Measurements from ENCODE around the gene CLCN1. TPM values are rescaled to one million over a fixed set of nuclear protein-coding genes. Genes with fewer than 3 reads are reported as not detected.

Gene CLCN1
- not detected for polyA plus RNA-seq (2013, experiment 1 of 2)
- polyA plus RNA-seq (2013, experiment 2 of 2), result not detected

DNA sequence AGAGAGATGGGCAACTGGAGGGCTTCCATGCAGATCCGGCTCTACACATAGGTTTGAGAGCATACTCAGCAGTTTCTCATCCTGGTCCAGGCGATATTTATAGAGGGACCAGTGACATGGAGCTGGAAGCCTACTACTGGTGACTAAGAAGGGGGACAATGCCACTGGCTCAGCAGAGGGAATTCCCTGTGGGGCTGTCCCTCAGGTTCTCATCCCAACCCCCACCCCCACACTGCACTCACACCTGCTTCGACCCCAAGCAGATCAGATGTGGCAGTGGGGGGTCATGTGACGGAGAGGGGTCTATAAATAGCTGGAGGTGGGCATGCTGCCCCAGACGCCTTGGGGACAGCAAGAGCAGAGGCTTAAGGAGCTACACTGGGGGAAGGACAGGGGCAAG, at the start of gene CLCN1:
Gene CLCN1, plus strand, starts transcription at position 336 of the 400 bp plus-strand sequence. CDS start 102 bp downstream, outside the sequence.
- Histone ChIP-seq H3K9me3 (ENCODE audit: control insufficient read depth, low read length) (no peaks in the 10 kb centered on the region), H3K4me1 (ENCODE audit: control insufficient read depth, insufficient read depth, low read length, poor library complexity, severe bottlenecking) (no peaks in the 10 kb centered on the region), H3K36me3 (ENCODE audit: control insufficient read depth, insufficient read depth, low read length) (peaks cover 3% of the 10 kb centered on the region), H3K27ac (ENCODE audit: low read depth, low read length, severe bottlenecking) (no peak within 1 kb of the TSS), H3K4me3 (ENCODE audit: extremely low read depth, insufficient read depth, low read length, poor library complexity, severe bottlenecking) (no peak within 1 kb of the TSS)
- WGBS, 2 experiments (ENCODE audit: insufficient coverage in 2 of 2), result 86% methylated on average over 4 of the region's 5 CpGs

DNA sequence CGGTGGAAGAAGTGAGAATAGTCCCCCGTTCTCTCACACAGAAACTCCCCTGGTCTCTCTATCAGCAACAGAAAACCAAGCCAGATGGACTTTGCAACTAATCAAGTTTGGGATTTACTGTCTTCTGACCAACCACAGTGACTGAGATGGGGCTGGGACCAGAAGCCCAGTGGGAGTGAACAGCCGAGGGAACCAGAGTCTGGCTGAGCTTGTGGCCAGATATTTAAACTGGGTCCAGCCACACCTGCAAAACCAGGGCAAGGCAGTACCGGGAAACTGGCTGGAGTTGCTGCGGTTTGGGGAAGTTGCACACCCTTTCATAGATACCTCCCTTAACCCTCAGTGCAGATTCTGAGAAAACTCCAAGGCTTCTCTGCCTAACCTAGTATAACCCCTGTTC, 46.7 kb upstream of the CLCN1 start:
- H3K36me3 ChIP-seq (ENCODE audit: control insufficient read depth, insufficient read depth, low read length), result peaks cover 39% of the 10 kb centered on the region
- H3K27ac ChIP-seq (ENCODE audit: low read depth, low read length, severe bottlenecking), result no peak overlapping the region
- H3K4me3 ChIP-seq (ENCODE audit: extremely low read depth, insufficient read depth, low read length, poor library complexity, severe bottlenecking), result no peak overlapping the region
- H3K9me3 ChIP-seq (ENCODE audit: control insufficient read depth, low read length), result no peaks in the 10 kb centered on the region
- 84 to 95% methylated on average over 4 to 5 of the region's 5 CpGs for WGBS, 2 experiments (ENCODE audit: insufficient coverage in 2 of 2)
- no peaks in the 10 kb centered on the region for H3K4me1 ChIP-seq (ENCODE audit: control insufficient read depth, insufficient read depth, low read length, poor library complexity, severe bottlenecking)

GRCh38 chr7:143271240-143271639, 44.7 kb upstream of the CLCN1 start:
- H3K9me3 ChIP-seq (ENCODE audit: control insufficient read depth, low read length), result no peaks in the 10 kb centered on the region
- 100% methylated on average over 1 of the region's 1 CpG for WGBS, 2 experiments (ENCODE audit: insufficient coverage in 2 of 2)

DNA sequence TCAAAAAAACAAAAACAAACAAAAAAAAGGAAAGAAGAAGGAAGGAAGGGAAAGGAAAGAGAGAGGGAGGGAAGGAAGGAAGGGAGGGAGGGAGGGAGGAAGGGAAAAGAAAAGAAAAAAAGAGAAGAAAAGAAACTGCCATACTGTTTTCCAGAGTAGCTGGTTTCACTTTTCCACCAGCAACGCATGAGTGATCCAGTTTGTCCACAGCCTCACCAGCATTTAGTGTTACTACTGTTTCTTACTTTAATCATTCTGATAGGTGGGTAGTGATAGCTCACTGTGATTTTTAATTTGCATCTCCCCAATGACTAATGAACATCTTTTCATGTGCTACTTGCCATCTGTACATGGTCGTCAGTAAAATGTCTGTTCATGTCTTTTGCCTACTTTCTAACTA, 43.0 kb upstream of the CLCN1 start:
- Histone ChIP-seq H3K9me3 (ENCODE audit: control insufficient read depth, low read length) (no peaks in the 10 kb centered on the region), H3K4me3 (ENCODE audit: extremely low read depth, insufficient read depth, low read length, poor library complexity, severe bottlenecking) (no peak overlapping the region), H3K36me3 (ENCODE audit: control insufficient read depth, insufficient read depth, low read length) (peaks cover 20% of the 10 kb centered on the region), H3K27ac (ENCODE audit: low read depth, low read length, severe bottlenecking) (no peak overlapping the region), H3K4me1 (ENCODE audit: control insufficient read depth, insufficient read depth, low read length, poor library complexity, severe bottlenecking) (no peaks in the 10 kb centered on the region)
- no CpG with 5 or more reads among the region's 2 CpGs for WGBS, 2 experiments (ENCODE audit: insufficient coverage in 2 of 2)

More at GRCh38 chr7:143271240-143271639, 44.7 kb upstream of the CLCN1 start:
- peaks cover 31% of the 10 kb centered on the region for H3K36me3 ChIP-seq (ENCODE audit: control insufficient read depth, insufficient read depth, low read length)
- H3K4me1 ChIP-seq (ENCODE audit: control insufficient read depth, insufficient read depth, low read length, poor library complexity, severe bottlenecking), result no peaks in the 10 kb centered on the region
- H3K27ac ChIP-seq (ENCODE audit: low read depth, low read length, severe bottlenecking), result no peak overlapping the region
- no peak overlapping the region for H3K4me3 ChIP-seq (ENCODE audit: extremely low read depth, insufficient read depth, low read length, poor library complexity, severe bottlenecking)

GRCh38 chr7:143279186-143280098, 36.5 kb upstream of the CLCN1 start:
- Histone ChIP-seq H3K36me3 (ENCODE audit: control insufficient read depth, insufficient read depth, low read length) (no peaks in the 10 kb centered on the region), H3K27ac (ENCODE audit: low read depth, low read length, severe bottlenecking) (peak overlapping the region; percentile 87), H3K4me1 (ENCODE audit: control insufficient read depth, insufficient read depth, low read length, poor library complexity, severe bottlenecking) (peaks cover 10% of the 10 kb centered on the region), H3K4me3 (ENCODE audit: extremely low read depth, insufficient read depth, low read length, poor library complexity, severe bottlenecking) (no peak overlapping the region), H3K9me3 (ENCODE audit: control insufficient read depth, low read length) (no peaks in the 10 kb centered on the region)
- WGBS, 2 experiments (ENCODE audit: insufficient coverage in 2 of 2), result 69 to 82% methylated on average over 4 to 5 of the region's 8 CpGs

GRCh38 chr7:143280160-143280559, 35.8 kb upstream of the CLCN1 start:
- H3K4me3 ChIP-seq (ENCODE audit: extremely low read depth, insufficient read depth, low read length, poor library complexity, severe bottlenecking), result no peak overlapping the region
- H3K9me3 ChIP-seq (ENCODE audit: control insufficient read depth, low read length), result no peaks in the 10 kb centered on the region
- peaks cover 11% of the 10 kb centered on the region for H3K4me1 ChIP-seq (ENCODE audit: control insufficient read depth, insufficient read depth, low read length, poor library complexity, severe bottlenecking)
- H3K36me3 ChIP-seq (ENCODE audit: control insufficient read depth, insufficient read depth, low read length), result no peaks in the 10 kb centered on the region
- H3K27ac ChIP-seq (ENCODE audit: low read depth, low read length, severe bottlenecking), result peak overlapping the region; percentile 87
- WGBS, 2 experiments (ENCODE audit: insufficient coverage in 2 of 2), result no CpG with 5 or more reads among the region's 1 CpG

- Histone ChIP-seq H3K4me1 (ENCODE audit: control insufficient read depth, insufficient read depth, low read length, poor library complexity, severe bottlenecking) (peaks cover 14% of the 10 kb centered on the region), H3K27ac (ENCODE audit: low read depth, low read length, severe bottlenecking) (no peak overlapping the region), H3K36me3 (ENCODE audit: control insufficient read depth, insufficient read depth, low read length) (no peaks in the 10 kb centered on the region), H3K9me3 (ENCODE audit: control insufficient read depth, low read length) (no peaks in the 10 kb centered on the region), H3K4me3 (ENCODE audit: extremely low read depth, insufficient read depth, low read length, poor library complexity, severe bottlenecking) (no peak overlapping the region)
- 86 to 100% methylated on average over 1 of the region's 2 CpGs for WGBS, 2 experiments (ENCODE audit: insufficient coverage in 2 of 2)
These were observed 35.3 kb upstream of the CLCN1 start for GRCh38 chr7:143280566-143280965.

GRCh38 chr7:143281529-143281928, 34.4 kb upstream of the CLCN1 start:
- H3K36me3 ChIP-seq (ENCODE audit: control insufficient read depth, insufficient read depth, low read length), result no peaks in the 10 kb centered on the region
- no peak overlapping the region for H3K27ac ChIP-seq (ENCODE audit: low read depth, low read length, severe bottlenecking)
- WGBS, 2 experiments (ENCODE audit: insufficient coverage in 2 of 2), result 88 to 97% methylated on average over 2 of the region's 2 CpGs
- H3K4me1 ChIP-seq (ENCODE audit: control insufficient read depth, insufficient read depth, low read length, poor library complexity, severe bottlenecking), result peaks cover 14% of the 10 kb centered on the region
- H3K4me3 ChIP-seq (ENCODE audit: extremely low read depth, insufficient read depth, low read length, poor library complexity, severe bottlenecking), result no peak overlapping the region
- peaks cover 2% of the 10 kb centered on the region for H3K9me3 ChIP-seq (ENCODE audit: control insufficient read depth, low read length)

- H3K9me3 ChIP-seq (ENCODE audit: control insufficient read depth, low read length), result peaks cover 6% of the 10 kb centered on the region
- WGBS, 2 experiments (ENCODE audit: insufficient coverage in 2 of 2), result 93 to 100% methylated on average over 4 to 7 of the region's 8 CpGs
- H3K27ac ChIP-seq (ENCODE audit: low read depth, low read length, severe bottlenecking), result no peak overlapping the region
- H3K4me1 ChIP-seq (ENCODE audit: control insufficient read depth, insufficient read depth, low read length, poor library complexity, severe bottlenecking), result peaks cover 14% of the 10 kb centered on the region
- H3K36me3 ChIP-seq (ENCODE audit: control insufficient read depth, insufficient read depth, low read length), result no peaks in the 10 kb centered on the region
- no peak overlapping the region for H3K4me3 ChIP-seq (ENCODE audit: extremely low read depth, insufficient read depth, low read length, poor library complexity, severe bottlenecking)
These were observed 33.8 kb upstream of the CLCN1 start for GRCh38 chr7:143282124-143282523.

DNA sequence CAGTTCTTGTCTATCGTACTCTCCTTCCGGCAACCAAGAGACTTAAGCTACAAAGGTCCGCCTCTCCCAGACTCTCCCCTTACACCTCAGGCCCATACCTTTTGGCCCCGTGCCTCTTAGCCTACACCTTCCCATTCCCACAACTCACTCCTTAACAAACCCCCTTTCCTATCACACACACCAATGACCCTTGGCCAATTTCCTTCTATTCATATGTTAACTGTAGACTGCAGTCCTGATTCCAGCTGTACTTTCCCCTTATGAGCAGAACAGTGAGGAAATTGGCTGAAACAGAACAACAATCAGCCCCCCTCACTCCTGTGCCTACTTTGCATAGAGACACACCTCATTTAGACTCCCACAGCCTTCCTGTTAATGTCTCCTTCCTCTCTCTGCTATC, 32.5 kb upstream of the CLCN1 start:
- Histone ChIP-seq H3K4me3 (ENCODE audit: extremely low read depth, insufficient read depth, low read length, poor library complexity, severe bottlenecking) (no peak overlapping the region), H3K4me1 (ENCODE audit: control insufficient read depth, insufficient read depth, low read length, poor library complexity, severe bottlenecking) (peaks cover 14% of the 10 kb centered on the region), H3K27ac (ENCODE audit: low read depth, low read length, severe bottlenecking) (no peak overlapping the region), H3K36me3 (ENCODE audit: control insufficient read depth, insufficient read depth, low read length) (no peaks in the 10 kb centered on the region), H3K9me3 (ENCODE audit: control insufficient read depth, low read length) (peaks cover 12% of the 10 kb centered on the region)
- 75 to 100% methylated on average over 1 to 4 of the region's 4 CpGs for WGBS, 2 experiments (ENCODE audit: insufficient coverage in 2 of 2)

Measured in mesodermal cell (in vitro differentiated cells).